Testis (tissue), 3 donors: ENCODE data around the gene KLHL22. TPM values are rescaled to one million over a fixed set of nuclear protein-coding genes. Genes with fewer than 3 reads are reported as not detected.
A peak's percentile ranks its signal among the peaks of the same experiment; 100 is the strongest.

ENCODE experiments used
- DNase-seq: peaks from one replicate; pipeline ENCODE4 v3.0.0-alpha.2; 2019
- H3K27ac ChIP-seq, 2 donors: fragments of 200-600 bp; sonication (generic); one replicate each; pipeline ENCODE4 v1.5.1; 2019
- H3K27me3 ChIP-seq: fragments of 200-600 bp; sonication (generic); one replicate; pipeline ENCODE4 v1.5.1; 2019
- H3K36me3 ChIP-seq: fragments of 200-600 bp; sonication (generic); one replicate; pipeline ENCODE4 v1.5.1; 2017; ENCODE audit warnings: low read depth; ENCODE audit errors: missing control alignments
- H3K4me1 ChIP-seq: fragments of 200-600 bp; sonication (generic); one replicate; pipeline ENCODE4 v1.5.1; 2019
- H3K4me3 ChIP-seq, 2 donors: fragments of 200-600 bp; sonication (generic); one replicate each; pipeline ENCODE4 v1.5.1; 2017 to 2019
- H3K9me3 ChIP-seq: fragments of 200-600 bp; sonication (generic); one replicate; pipeline ENCODE4 v1.5.1; 2017
- POLR2A ChIP-seq: fragments of 450-650 bp; IDR thresholded peaks from one replicate; pipeline ENCODE4 v1.6.1; 2017; ENCODE audit warnings: antibody characterized with exemption, mild to moderate bottlenecking, moderate library complexity
- WGBS, 2 donors: methylation state at CpG; one replicate each; pipeline ENCODE4 v1.1.5; 2018; 5-methylcytosine and 5-hydroxymethylcytosine counted together
- intact Hi-C: fragments of 100-400 bp; cut with DNase I; formaldehyde crosslinking; loops from one replicate; pipeline ENCODE4 v1.15.1; 2023; ENCODE audit warnings: low total_unique reads
- polyA plus RNA-seq: library from polyadenylated mRNA; stranded (reverse); fragments of 350-450 nt; fragmentation: Illumina TruSeq; extraction: RNeasy Lipid Tissue Mini Kit (QIAGEN cat#74804); gene quantifications from one replicate; pipeline ENCODE4 v1.2.3, GENCODE V29; 2014; ENCODE audit warnings: low read depth, low replicate concordance; ENCODE audit not compliant: insufficient read depth
- total RNA-seq, 2 donors: library from RNA; depleted of rRNA; stranded (reverse); fragments of >200 nt; gene quantifications; one replicate each; pipeline ENCODE4 v1.2.3, GENCODE V29; 2016
- TF ChIP-seq, protein P1 (sequence below), 3 experiments: fragments of 450-650 bp in 2 of 3; fragments of 200-600 bp in 1 of 3; sonication (generic) in 1 of 3; IDR thresholded peaks; one replicate each; pipeline ENCODE4 v1.5.1; 2016 to 2019; ENCODE audit warnings: antibody characterized with exemption in 3 of 3, mild to moderate bottlenecking in 2 of 3, moderate library complexity in 1 of 3

KLHL22 gene
- total and polyA plus RNA-seq, 3 donors from 2014 or later = 18.1 to 41.7 (median 39.8) TPM

DNA sequence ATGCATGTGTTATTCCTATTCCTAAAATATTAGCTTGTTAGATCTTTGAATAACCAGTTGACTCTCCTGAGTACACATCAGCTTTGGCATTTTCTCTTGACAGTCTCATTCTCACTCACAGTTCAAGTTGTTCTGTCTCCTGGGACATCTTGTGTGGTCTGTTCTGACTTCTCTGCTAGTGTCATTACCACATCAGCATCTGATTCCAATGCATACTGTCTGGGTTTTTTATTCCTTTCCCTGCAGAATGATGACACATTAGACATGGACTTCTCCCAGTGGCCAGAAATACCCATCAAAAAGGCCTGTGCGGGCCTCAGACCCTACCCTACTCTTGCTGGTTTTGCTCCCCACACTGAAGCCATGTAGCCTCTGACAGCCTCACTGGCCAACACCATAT, 99.0 kb downstream of the KLHL22 start:
- TF ChIP-seq, protein P1, sequence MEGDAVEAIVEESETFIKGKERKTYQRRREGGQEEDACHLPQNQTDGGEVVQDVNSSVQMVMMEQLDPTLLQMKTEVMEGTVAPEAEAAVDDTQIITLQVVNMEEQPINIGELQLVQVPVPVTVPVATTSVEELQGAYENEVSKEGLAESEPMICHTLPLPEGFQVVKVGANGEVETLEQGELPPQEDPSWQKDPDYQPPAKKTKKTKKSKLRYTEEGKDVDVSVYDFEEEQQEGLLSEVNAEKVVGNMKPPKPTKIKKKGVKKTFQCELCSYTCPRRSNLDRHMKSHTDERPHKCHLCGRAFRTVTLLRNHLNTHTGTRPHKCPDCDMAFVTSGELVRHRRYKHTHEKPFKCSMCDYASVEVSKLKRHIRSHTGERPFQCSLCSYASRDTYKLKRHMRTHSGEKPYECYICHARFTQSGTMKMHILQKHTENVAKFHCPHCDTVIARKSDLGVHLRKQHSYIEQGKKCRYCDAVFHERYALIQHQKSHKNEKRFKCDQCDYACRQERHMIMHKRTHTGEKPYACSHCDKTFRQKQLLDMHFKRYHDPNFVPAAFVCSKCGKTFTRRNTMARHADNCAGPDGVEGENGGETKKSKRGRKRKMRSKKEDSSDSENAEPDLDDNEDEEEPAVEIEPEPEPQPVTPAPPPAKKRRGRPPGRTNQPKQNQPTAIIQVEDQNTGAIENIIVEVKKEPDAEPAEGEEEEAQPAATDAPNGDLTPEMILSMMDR (IDR thresholded peaks at IDR 0.05) = no peak
- no peak for TF ChIP-seq POLR2A
- 56 to 66% methylated on average over 1 of the region's 1 CpG for WGBS, 2 donors
- Histone ChIP-seq H3K27me3 (no peaks in the 10 kb centered on the region), H3K9me3 (no peaks in the 10 kb centered on the region), H3K4me1 (peaks cover 3% of the 10 kb centered on the region), H3K4me3 (no peak overlapping the region), H3K36me3 (no peaks in the 10 kb centered on the region), H3K27ac (no peak overlapping the region)
- DNase-seq = no peak
- intact Hi-C loops = no loop called here

DNA sequence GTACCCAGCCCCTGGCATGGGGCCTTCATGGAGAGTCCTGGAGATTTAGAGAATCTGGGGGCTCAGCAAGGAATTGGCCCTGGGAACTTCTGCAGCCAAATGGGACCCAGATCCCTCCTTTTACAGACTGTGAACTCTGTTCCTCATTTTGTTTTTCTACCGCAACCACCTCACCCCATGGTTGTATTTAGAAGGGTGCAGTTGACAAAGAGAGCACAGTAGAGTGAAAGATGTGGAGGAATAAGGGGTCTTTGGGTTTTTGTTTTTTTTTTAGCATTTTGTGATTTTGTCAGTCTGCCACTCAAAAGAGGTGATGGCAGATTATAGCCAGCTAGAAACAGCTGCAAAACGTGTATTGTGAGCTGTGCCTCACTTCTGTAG, 99.7 kb downstream of the KLHL22 start:
- WGBS, 2 donors = 68 to 80% methylated on average over 2 of the region's 2 CpGs
- intact Hi-C loops = no loop called here

DNA sequence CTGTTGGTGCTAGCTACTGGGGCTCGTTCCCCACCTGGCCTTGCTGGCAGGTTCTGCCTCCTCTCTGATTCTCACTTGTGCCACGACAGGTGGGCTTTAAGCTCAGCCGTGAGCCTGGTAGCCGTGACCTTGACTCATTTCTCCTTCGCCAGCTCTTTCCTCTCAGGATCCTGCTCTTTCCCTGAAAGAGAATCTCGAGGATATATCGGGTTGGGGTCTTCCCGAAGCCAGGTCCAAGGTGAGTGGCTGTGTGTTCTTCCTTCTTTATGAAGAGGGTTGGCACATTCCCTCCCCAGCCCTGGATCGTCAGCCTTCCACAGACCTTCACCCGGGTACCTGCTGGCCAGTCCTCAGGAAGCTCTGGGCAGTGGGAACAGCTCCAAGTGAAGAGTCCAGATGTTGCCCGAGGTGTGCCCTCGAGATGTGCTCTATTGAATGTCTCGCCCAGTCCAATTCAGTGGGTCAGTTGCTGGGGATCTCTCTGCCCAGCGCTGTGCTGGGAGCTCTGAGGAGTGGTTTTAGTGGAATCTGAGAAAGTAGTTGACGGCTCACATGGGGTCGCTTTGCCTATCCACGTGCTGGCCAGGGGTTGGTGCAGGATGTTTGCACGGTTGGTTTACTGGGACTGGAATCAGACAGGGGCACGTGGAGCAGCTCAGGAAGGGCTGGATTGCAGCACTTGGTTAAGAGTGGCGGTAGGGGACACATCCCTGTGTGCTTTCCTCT, 100.3 kb downstream of the KLHL22 start:
- no peak overlapping the region for H3K4me3 ChIP-seq
- DNase-seq = no peak
- no peaks in the 10 kb centered on the region for H3K27me3 ChIP-seq
- no peak overlapping the region for H3K27ac ChIP-seq
- H3K36me3 ChIP-seq = no peaks in the 10 kb centered on the region
- WGBS, 2 donors = 55 to 61% methylated on average over 18 to 20 of the region's 20 CpGs
- TF ChIP-seq, protein P1 (IDR thresholded peaks at IDR 0.05) = no peak
- TF ChIP-seq POLR2A = no peak
- intact Hi-C loops = no loop called here
- H3K4me1 ChIP-seq = peaks cover 3% of the 10 kb centered on the region
- H3K9me3 ChIP-seq = no peaks in the 10 kb centered on the region

More for the DNA sequence above, 99.7 kb downstream of the KLHL22 start:
- Histone ChIP-seq H3K27me3 (no peaks in the 10 kb centered on the region), H3K9me3 (no peaks in the 10 kb centered on the region), H3K27ac (no peak overlapping the region), H3K36me3 (no peaks in the 10 kb centered on the region), H3K4me3 (no peak overlapping the region), H3K4me1 (peaks cover 3% of the 10 kb centered on the region)
- TF ChIP-seq, protein P1 (IDR thresholded peaks at IDR 0.05) = no peak
- TF ChIP-seq POLR2A = no peak
- DNase-seq = no peak

DNA sequence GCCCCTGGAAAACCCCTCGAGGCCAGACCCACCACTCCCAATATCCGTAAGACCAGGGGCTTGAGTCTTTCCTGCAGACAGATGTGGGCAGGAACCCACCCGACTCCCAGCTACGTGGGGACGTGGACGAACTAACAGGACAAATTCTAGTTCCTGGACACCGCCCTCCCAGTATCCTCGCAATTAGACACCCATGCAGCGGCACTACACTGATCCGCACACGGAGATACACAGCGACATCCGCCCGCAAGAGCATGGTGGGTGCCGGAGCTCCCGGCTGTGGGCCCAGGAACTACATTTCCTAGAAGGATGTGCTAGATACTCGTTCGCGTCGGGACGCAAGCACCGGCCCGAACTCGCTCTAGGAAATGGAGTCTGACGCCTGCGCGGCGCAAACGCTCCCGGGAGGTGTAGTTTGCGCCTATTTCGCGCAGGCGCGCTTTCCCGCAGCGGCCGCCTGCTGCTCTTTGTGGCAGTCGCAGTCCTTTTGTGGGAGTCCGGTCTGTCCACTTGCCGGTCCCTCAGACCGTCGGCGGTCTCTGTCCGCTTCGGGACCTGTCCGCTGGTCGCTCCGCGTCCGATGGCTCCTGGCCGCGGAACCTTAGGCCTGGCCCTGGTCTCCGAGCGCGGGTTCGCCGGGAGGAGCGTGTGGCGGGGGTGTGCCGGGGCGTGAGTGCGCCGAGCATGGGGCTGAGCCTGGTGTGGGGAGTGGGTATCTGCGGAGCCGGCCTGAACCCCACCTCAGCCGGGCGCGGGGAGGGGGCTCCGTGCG, 101.7 kb downstream of the KLHL22 start, which contains the start of gene ZNF74:
TSS of gene ZNF74 (plus strand) at position 447 of the 772 bp plus-strand sequence. CDS start 478 bp downstream, outside the sequence.
- DNase-seq = peak; percentile 93
- Histone ChIP-seq H3K27ac (peak within 1 kb of the TSS; percentile 64 to 71), H3K27me3 (no peaks in the 10 kb centered on the region), H3K9me3 (no peaks in the 10 kb centered on the region), H3K4me3 (peak within 1 kb of the TSS; percentile 70 to 73), H3K4me1 (peaks cover 3% of the 10 kb centered on the region), H3K36me3 (no peaks in the 10 kb centered on the region)
- no peak for TF ChIP-seq POLR2A
- TF ChIP-seq, protein P1 (IDR thresholded peaks at IDR 0.05) = no peak
- 1% methylated on average over 27 to 59 of the region's 71 CpGs for whole genome bisulfite sequencing, 2 donors
- intact Hi-C loops = no loop called here
